Stomach (tissue), 4 donors: ENCODE data around the gene CCDC88C.

ENCODE experiments used
- EP300 ChIP-seq: sonication (generic); formaldehyde crosslinking; IDR thresholded peaks from one replicate; pipeline ENCODE4 v1.6.1; 2017; ENCODE audit warnings: antibody characterized with exemption
- TF ChIP-seq, protein P1 (sequence below), 7 experiments: fragments of 450-650 bp in 4 of 7; fragments of 200-600 bp in 3 of 7; sonication (generic) in 3 of 7; IDR thresholded peaks; one replicate each; pipeline ENCODE4 v1.5.1; 2016 to 2019; ENCODE audit warnings: antibody characterized with exemption in 7 of 7, control low read depth in 2 of 7, mild to moderate bottlenecking in 1 of 7

DNA sequence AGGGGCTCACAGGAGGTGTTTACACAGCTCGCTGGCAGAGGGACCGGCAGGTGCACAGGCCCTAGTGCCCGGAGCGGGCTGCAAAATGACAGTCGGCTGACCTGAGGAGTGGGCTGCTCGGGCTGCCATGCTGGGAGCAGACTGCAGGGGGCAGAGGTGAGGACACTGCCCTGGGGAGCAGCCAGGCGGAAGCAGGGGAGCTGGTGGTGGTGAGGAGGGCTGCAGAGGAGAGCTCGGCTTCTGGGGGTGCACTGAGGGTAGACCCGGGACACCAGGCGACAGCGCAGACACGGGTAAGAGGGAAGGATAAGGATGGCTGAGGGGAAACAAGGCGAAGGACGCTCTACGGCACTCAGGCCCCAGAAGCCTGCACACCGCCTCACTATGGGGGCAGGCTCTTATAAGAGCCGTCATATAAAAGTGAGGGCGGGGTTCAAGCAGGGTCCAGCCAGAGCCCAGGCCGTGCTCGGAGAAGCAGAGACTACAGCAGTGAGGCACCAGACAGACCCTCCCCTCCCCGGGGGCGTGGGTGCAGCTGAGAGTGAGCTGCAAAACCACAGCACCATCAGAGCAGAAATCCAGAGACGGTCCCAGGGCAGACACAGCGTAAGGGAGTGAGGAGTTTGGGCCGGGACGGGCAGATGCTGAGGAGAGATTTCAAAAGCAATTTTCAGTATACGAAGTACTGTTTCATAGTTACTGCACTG is 62.5 kb downstream of the CCDC88C start:
- no peak for TF ChIP-seq EP300
- TF ChIP-seq, protein P1, sequence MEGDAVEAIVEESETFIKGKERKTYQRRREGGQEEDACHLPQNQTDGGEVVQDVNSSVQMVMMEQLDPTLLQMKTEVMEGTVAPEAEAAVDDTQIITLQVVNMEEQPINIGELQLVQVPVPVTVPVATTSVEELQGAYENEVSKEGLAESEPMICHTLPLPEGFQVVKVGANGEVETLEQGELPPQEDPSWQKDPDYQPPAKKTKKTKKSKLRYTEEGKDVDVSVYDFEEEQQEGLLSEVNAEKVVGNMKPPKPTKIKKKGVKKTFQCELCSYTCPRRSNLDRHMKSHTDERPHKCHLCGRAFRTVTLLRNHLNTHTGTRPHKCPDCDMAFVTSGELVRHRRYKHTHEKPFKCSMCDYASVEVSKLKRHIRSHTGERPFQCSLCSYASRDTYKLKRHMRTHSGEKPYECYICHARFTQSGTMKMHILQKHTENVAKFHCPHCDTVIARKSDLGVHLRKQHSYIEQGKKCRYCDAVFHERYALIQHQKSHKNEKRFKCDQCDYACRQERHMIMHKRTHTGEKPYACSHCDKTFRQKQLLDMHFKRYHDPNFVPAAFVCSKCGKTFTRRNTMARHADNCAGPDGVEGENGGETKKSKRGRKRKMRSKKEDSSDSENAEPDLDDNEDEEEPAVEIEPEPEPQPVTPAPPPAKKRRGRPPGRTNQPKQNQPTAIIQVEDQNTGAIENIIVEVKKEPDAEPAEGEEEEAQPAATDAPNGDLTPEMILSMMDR (IDR thresholded peaks at IDR 0.05) = peak in 3 of 7 experiments; percentile 23 to 57 (median 53)
